Measurements from ENCODE around the gene NFATC4.
"Not testable (repeated sequence)": the region's sequence is repeated elsewhere in the genome, so short reads cannot be mapped to it uniquely, and the experiment has no call there.

NFATC4 gene

GRCh38 chr14:24339284-24340151 lies 28.5 kb upstream of the NFATC4 start, which contains the start of gene RIPK3:
Gene RIPK3 (minus strand): TSS chr14:24339991. CDS start chr14:24339826, 165 bp downstream.
- DNase-seq = no peak

GRCh38 chr14:24340606-24341005 lies 27.4 kb upstream of the NFATC4 start:
- DNase-seq = no peak

GRCh38 chr14:24342889-24343288 lies 25.1 kb upstream of the NFATC4 start:
- DNase-seq = no peak

- no peak for DNase-seq
Measured at GRCh38 chr14:24343795-24344660, 24.0 kb upstream of the NFATC4 start.

GRCh38 chr14:24347134-24347533 lies 20.9 kb upstream of the NFATC4 start:
- DNase-seq = no peak

GRCh38 chr14:24348186-24348585 lies 19.8 kb upstream of the NFATC4 start:
- DNase-seq = no peak

GRCh38 chr14:24349742-24350141 lies 18.2 kb upstream of the NFATC4 start:
- no peak for DNase-seq

GRCh38 chr14:24351517-24351916 lies 16.5 kb upstream of the NFATC4 start:
- DNase-seq = no peak

GRCh38 chr14:24353559-24354481 lies 14.2 kb upstream of the NFATC4 start:
- DNase-seq = no peak

- DNase-seq = not testable (repeated sequence)
Measured at GRCh38 chr14:24354482-24354825, 13.5 kb upstream of the NFATC4 start.

GRCh38 chr14:24355009-24355408 lies 13.0 kb upstream of the NFATC4 start:
- DNase-seq = no peak

- no peak for DNase-seq
Measured at GRCh38 chr14:24356208-24356607, 11.8 kb upstream of the NFATC4 start.

GRCh38 chr14:24360281-24360680 lies 7.7 kb upstream of the NFATC4 start:
- DNase-seq = no peak

GRCh38 chr14:24361326-24361725 lies 6.7 kb upstream of the NFATC4 start:
- DNase-seq = no peak

- no peak for DNase-seq
Measured at GRCh38 chr14:24362241-24362960, 5.6 kb upstream of the NFATC4 start.

- no peak for DNase-seq
Measured at GRCh38 chr14:24363401-24363800, 4.6 kb upstream of the NFATC4 start.

GRCh38 chr14:24364841-24365240 lies 3.1 kb upstream of the NFATC4 start:
- DNase-seq = no peak

- peak; percentile 91 for DNase-seq
Measured at GRCh38 chr14:24365600-24366412, 2.2 kb upstream of the NFATC4 start.

GRCh38 chr14:24366413-24366720 lies 1.6 kb upstream of the NFATC4 start:
- no peak for DNase-seq

- DNase-seq = peak; percentile 94
Measured at GRCh38 chr14:24366721-24367513, 1.1 kb upstream of the NFATC4 start.

GRCh38 chr14:24368212-24368561 lies 203 bp downstream of the NFATC4 start:
- DNase-seq = no peak

Measured in NCI-H1436 (cell line).